Neuronal stem cell (in vitro differentiated cells): Measurements from ENCODE around the gene CACHD1.

Experiments
- DNase-seq: peaks from one replicate; pipeline ENCODE4 v3.0.0-alpha.2; 2013; ENCODE audit warnings: low spot score
- H2AFZ ChIP-seq: one replicate; pipeline ENCODE4 v1.6.1; 2013; ENCODE audit warnings: mild to moderate bottlenecking, low read length, inconsistent platforms
- H2AK5ac ChIP-seq: 2 replicates; pipeline ENCODE4 v1.6.1; 2013; ENCODE audit warnings: low read depth, mild to moderate bottlenecking, inconsistent platforms, low read length, moderate library complexity, mixed read lengths
- H2BK120ac ChIP-seq: 2 replicates; pipeline ENCODE4 v1.6.1; 2013; ENCODE audit warnings: low read depth, mild to moderate bottlenecking, inconsistent platforms, low read length, moderate library complexity, mixed read lengths
- H2BK12ac ChIP-seq: one replicate; pipeline ENCODE4 v1.6.1; 2013; ENCODE audit warnings: low read length, inconsistent platforms
- H2BK15ac ChIP-seq: 2 replicates; pipeline ENCODE4 v1.6.1; 2013; ENCODE audit warnings: mild to moderate bottlenecking, low read length, inconsistent platforms, mixed read lengths
- H2BK5ac ChIP-seq: one replicate; pipeline ENCODE4 v1.6.1; 2013; ENCODE audit warnings: inconsistent platforms, mild to moderate bottlenecking, low read length, moderate library complexity
- H3K14ac ChIP-seq: one replicate; pipeline ENCODE4 v1.6.1; 2013; ENCODE audit warnings: low read length, inconsistent platforms
- H3K18ac ChIP-seq: 2 replicates; pipeline ENCODE4 v1.6.1; 2013; ENCODE audit warnings: low read length, inconsistent platforms
- H3K23ac ChIP-seq: 2 replicates; pipeline ENCODE4 v1.6.1; 2013; ENCODE audit warnings: low read depth, mild to moderate bottlenecking, mixed read lengths, low read length, inconsistent platforms; ENCODE audit not compliant: poor library complexity
- H3K27ac ChIP-seq: replicated peaks from 3 replicates; pipeline ENCODE4 v1.5.1; 2013; ENCODE audit warnings: low read length, inconsistent platforms
- H3K27me3 ChIP-seq, 3 experiments: 2 replicates each; pipeline ENCODE4 v1.6.1; 2013; ENCODE audit warnings: low read length in 3 of 3, mild to moderate bottlenecking in 2 of 3, inconsistent platforms in 1 of 3, low read depth in 1 of 3, mixed read lengths in 1 of 3, moderate library complexity in 1 of 3; ENCODE audit not compliant: control insufficient read depth in 3 of 3, insufficient read depth in 3 of 3
- H3K36me3 ChIP-seq, 2 donors: replicated peaks in 1 of 2; 2 replicates each; pipeline ENCODE4 v1.6.1; 2013; ENCODE audit warnings: low read length in 2 of 2; ENCODE audit not compliant: control insufficient read depth in 2 of 2, insufficient read depth in 2 of 2
- H3K4ac ChIP-seq: 2 replicates; pipeline ENCODE4 v1.6.1; 2013; ENCODE audit warnings: inconsistent platforms, mild to moderate bottlenecking, low read length, moderate library complexity
- H3K4me1 ChIP-seq, 2 donors: 1 replicate in 1 of 2; 2 replicates in 1 of 2; pipeline ENCODE4 v1.6.1; 2013; ENCODE audit warnings: low read length in 2 of 2, low read depth in 1 of 2; ENCODE audit not compliant: control insufficient read depth in 2 of 2, insufficient read depth in 1 of 2
- H3K4me2 ChIP-seq: one replicate; pipeline ENCODE4 v1.6.1; 2013; ENCODE audit warnings: mild to moderate bottlenecking, low read length, inconsistent platforms; ENCODE audit not compliant: insufficient read depth, poor library complexity, severe bottlenecking
- H3K4me3 ChIP-seq, 2 donors: 2 replicates each; pipeline ENCODE4 v1.5.1; 2013; ENCODE audit warnings: low read length in 2 of 2, mild to moderate bottlenecking in 2 of 2, inconsistent platforms in 1 of 2, moderate library complexity in 1 of 2
- H3K79me1 ChIP-seq: one replicate; pipeline ENCODE4 v1.6.1; 2013; ENCODE audit warnings: low read depth, mild to moderate bottlenecking, inconsistent platforms, low read length, moderate library complexity
- H3K9ac ChIP-seq: one replicate; pipeline ENCODE4 v1.6.1; 2013; ENCODE audit warnings: mild to moderate bottlenecking, low read depth, low read length, inconsistent platforms; ENCODE audit not compliant: poor library complexity
- H3K9me3 ChIP-seq, 2 donors: replicated peaks in 1 of 2; 2 replicates each; pipeline versions ENCODE3 to v1.6.1; 2013; ENCODE audit warnings: low read length in 2 of 2, mild to moderate bottlenecking in 2 of 2, inconsistent platforms in 1 of 2, low read depth in 1 of 2, mixed read lengths in 1 of 2, moderate library complexity in 1 of 2; ENCODE audit not compliant: control insufficient read depth in 2 of 2, insufficient read depth in 1 of 2
- H4K8ac ChIP-seq: one replicate; pipeline ENCODE4 v1.6.1; 2013; ENCODE audit warnings: low read depth, mild to moderate bottlenecking, inconsistent platforms, low read length, moderate library complexity
- H4K91ac ChIP-seq: one replicate; pipeline ENCODE4 v1.6.1; 2013; ENCODE audit warnings: low read length, low read depth, mild to moderate bottlenecking, inconsistent platforms; ENCODE audit not compliant: poor library complexity
- WGBS, 2 donors: extraction: QIAGEN DNeasy Blood & Tissue Kit; methylation state at CpG; one replicate each; pipeline ENCODE4 v1.1.7; 2013; ENCODE audit warnings: missing lambda C conversion rate in 2 of 2, mixed read lengths in 1 of 2; ENCODE audit not compliant: insufficient read length in 2 of 2, insufficient replicate concordance in 1 of 2; ENCODE audit errors: extremely low coverage in 2 of 2; 5-methylcytosine and 5-hydroxymethylcytosine counted together

Gene CACHD1

GRCh38 chr1:64675718-64676345 is 205.9 kb downstream of the CACHD1 start:
- H3K27me3 ChIP-seq = no peaks in the 10 kb centered on the region
- no peaks in the 10 kb centered on the region for H3K9me3 ChIP-seq
- H3K4me3 ChIP-seq = no peak overlapping the region
- H2BK120ac ChIP-seq = no peak overlapping the region
- H3K79me1 ChIP-seq = no peaks in the 10 kb centered on the region
- no peak overlapping the region for H3K18ac ChIP-seq
- H3K4ac ChIP-seq = no peak overlapping the region
- no peak overlapping the region for H3K14ac ChIP-seq
- H2AK5ac ChIP-seq = no peak overlapping the region
- no peak overlapping the region for H2BK15ac ChIP-seq
- no peak overlapping the region for H3K9ac ChIP-seq
- no peak overlapping the region for H3K4me2 ChIP-seq
- no peak overlapping the region for H2AFZ ChIP-seq
- H2BK12ac ChIP-seq = no peak overlapping the region
- no peak overlapping the region for H2BK5ac ChIP-seq
- no peak overlapping the region for H3K27ac ChIP-seq
- no peaks in the 10 kb centered on the region for H3K4me1 ChIP-seq
- peaks cover 11 to 96% of the 10 kb centered on the region in 2 donors for H3K36me3 ChIP-seq
- DNase-seq = no peak
- H3K23ac ChIP-seq = no peak overlapping the region
- no CpG with 5 or more reads among the region's 4 CpGs for WGBS, 2 donors
- H4K8ac ChIP-seq = no peak overlapping the region
- no peak overlapping the region for H4K91ac ChIP-seq

DNA sequence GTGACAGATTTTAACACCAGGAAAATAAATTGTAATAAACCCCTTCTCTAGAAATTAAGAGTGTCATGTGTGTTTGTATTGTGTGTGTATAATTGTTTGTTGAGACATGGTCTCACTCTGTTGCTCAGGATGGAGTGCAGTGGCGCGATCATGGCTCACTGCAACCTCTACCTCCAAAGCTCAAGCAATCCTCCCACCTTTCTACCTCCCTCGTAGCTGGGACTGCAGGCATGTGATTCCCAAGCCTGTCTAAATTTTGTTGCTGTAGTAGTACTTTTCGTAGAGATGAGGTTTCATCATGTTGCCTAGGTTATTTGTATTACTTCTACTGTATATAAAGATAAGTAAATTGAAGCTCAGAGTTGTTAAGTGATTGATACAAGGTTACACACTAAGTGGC is 206.5 kb downstream of the CACHD1 start:
- Histone ChIP-seq H3K4me1 (no peaks in the 10 kb centered on the region), H3K9ac (no peak overlapping the region), H3K36me3 (peaks cover 11 to 96% of the 10 kb centered on the region in 2 donors), H2BK5ac (no peak overlapping the region), H3K4ac (no peak overlapping the region), H3K14ac (no peak overlapping the region), H2BK12ac (no peak overlapping the region), H2AFZ (no peak overlapping the region), H3K4me3 (no peak overlapping the region), H3K9me3 (no peaks in the 10 kb centered on the region), H3K4me2 (no peak overlapping the region), H2BK15ac (no peak overlapping the region), H3K27me3 (no peaks in the 10 kb centered on the region), H3K27ac (no peak overlapping the region), H3K18ac (no peak overlapping the region), H3K23ac (no peak overlapping the region), H2BK120ac (no peak overlapping the region), H4K91ac (no peak overlapping the region), H3K79me1 (no peaks in the 10 kb centered on the region), H4K8ac (no peak overlapping the region), H2AK5ac (no peak overlapping the region)
- no peak for DNase-seq
- no CpG with 5 or more reads among the region's 4 CpGs for WGBS, 2 donors

DNA sequence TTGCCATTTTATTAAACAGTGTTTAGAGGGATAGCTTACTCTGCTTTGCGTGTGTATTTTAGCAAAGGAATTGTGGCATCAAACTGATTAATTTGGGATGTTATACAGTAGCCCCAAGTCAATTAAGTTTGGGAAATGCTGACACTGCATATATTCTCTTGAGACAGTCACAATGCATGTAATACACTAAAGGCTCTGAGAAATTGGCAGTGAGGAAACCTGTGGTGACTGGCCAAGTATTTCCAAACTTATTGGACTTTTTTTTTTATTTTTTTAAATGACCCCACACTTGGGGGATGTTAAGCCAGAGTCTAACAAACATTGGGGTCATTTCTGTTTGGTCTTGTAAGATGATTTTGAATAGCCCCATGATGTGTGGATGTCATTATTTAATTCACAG is 207.6 kb downstream of the CACHD1 start:
- Histone ChIP-seq H2BK5ac (no peak overlapping the region), H4K91ac (no peak overlapping the region), H3K18ac (no peak overlapping the region), H2AFZ (no peak overlapping the region), H3K14ac (no peak overlapping the region), H3K27ac (no peak overlapping the region), H2BK15ac (no peak overlapping the region), H2AK5ac (no peak overlapping the region), H4K8ac (no peak overlapping the region), H2BK12ac (no peak overlapping the region), H3K36me3 (peaks cover 17 to 98% of the 10 kb centered on the region in 2 donors), H3K9me3 (no peaks in the 10 kb centered on the region), H3K4me3 (no peak overlapping the region), H3K9ac (no peak overlapping the region), H3K23ac (no peak overlapping the region), H3K27me3 (no peaks in the 10 kb centered on the region), H3K4ac (no peak overlapping the region), H3K4me2 (no peak overlapping the region), H3K4me1 (peaks cover 0 to 3% of the 10 kb centered on the region in 2 donors), H3K79me1 (no peaks in the 10 kb centered on the region), H2BK120ac (no peak overlapping the region)
- DNase-seq = no peak
- WGBS, 2 donors = no CpG with 5 or more reads among the region's 1 CpG

- Histone ChIP-seq H4K8ac (no peak overlapping the region), H2BK5ac (no peak overlapping the region), H3K4ac (no peak overlapping the region), H3K79me1 (no peaks in the 10 kb centered on the region), H3K9ac (no peak overlapping the region), H3K4me1 (peaks cover 0 to 5% of the 10 kb centered on the region in 2 donors), H3K4me2 (no peak overlapping the region), H3K18ac (no peak overlapping the region), H3K4me3 (no peak overlapping the region), H3K27ac (no peak overlapping the region), H3K9me3 (no peaks in the 10 kb centered on the region), H2BK120ac (no peak overlapping the region), H3K36me3 (peaks cover 13 to 98% of the 10 kb centered on the region in 2 donors), H2BK12ac (no peak overlapping the region), H2AK5ac (no peak overlapping the region), H2BK15ac (no peak overlapping the region), H3K27me3 (no peaks in the 10 kb centered on the region), H2AFZ (no peak overlapping the region), H3K23ac (no peak overlapping the region), H4K91ac (no peak overlapping the region), H3K14ac (no peak overlapping the region)
- WGBS, 2 donors = no CpG with 5 or more reads among the region's 3 CpGs
- DNase-seq = no peak
Observed at GRCh38 chr1:64678366-64678765, 208.4 kb downstream of the CACHD1 start.
